ENCODE measurements around the gene SPDYE11.
A peak's percentile ranks its signal among the peaks of the same experiment; 100 is the strongest.
"Not testable (repeated sequence)": the region's sequence is repeated elsewhere in the genome, so short reads cannot be mapped to it uniquely, and the experiment has no call there.

SPDYE11 gene

GRCh38 chr7:73057811-73058210 is at the start of gene SPDYE11:
Gene SPDYE11, minus strand, starts transcription at chr7:73057911. Its CDS starts 1,800 bp downstream, at chr7:73056111.
- not testable (repeated sequence) for H3K4me3 ChIP-seq (ENCODE audit: low read length)

GRCh38 chr7:73085938-73086337 is 28.2 kb upstream of the SPDYE11 start, which contains the start of gene SPDYE9:
Gene SPDYE9, minus strand, starts transcription at chr7:73086038. Its CDS starts 1,800 bp downstream, at chr7:73084238.
- not testable (repeated sequence) for H3K4me3 ChIP-seq (ENCODE audit: low read length)

DNA sequence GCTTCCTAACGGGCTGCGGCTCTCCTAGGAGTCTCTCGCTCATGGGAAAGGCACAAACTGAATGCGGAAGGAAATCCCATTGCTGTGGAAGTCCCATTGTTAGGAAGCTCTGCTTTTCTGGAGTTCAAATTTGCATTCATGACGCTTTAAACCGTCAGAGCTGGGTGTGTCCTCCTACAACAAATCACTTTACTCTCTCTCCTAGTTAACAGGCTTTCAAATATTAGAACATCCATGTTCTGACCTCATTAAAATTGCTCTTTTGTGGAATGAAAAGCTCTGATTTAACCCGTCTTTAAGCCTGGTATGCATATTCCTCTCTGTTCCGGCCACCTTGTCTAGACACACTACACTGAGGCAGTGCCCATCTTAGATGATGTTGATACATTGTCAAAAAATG is 28.0 kb downstream of the SPDYE11 start, which contains the start of gene SPDYE8:
Gene SPDYE8, minus strand, starts transcription at position 101 of the 400 bp plus-strand sequence. CDS start 1,800 bp downstream, outside the sequence.
- H3K4me3 ChIP-seq (ENCODE audit: low read length): not testable (repeated sequence)

DNA sequence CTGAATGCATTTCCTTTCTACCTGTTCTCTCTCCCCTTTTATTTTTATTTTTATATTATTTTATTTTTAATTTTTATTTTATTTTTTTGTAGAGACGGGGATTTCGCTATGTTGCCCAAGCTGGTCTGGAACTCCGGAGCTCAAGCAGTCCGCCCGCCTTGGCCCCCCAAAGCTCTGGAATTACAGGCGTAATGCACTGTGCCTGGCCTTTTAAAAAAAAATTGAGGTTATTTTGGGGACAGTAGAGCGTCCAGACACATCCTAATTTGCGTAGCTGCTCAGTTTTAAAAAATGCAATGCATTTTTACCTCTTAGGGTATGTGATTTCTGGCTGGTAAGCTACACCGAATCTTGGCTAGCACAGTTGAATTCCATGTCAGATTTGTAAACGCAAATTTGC is 51.2 kb downstream of the SPDYE11 start:
- peak overlapping the region; percentile 69 for H3K4me3 ChIP-seq (ENCODE audit: low read length)

- H3K4me3 ChIP-seq (ENCODE audit: low read length): peak overlapping the region; percentile 51; the same call in 1 of the 2 replicates
Observed at GRCh38 chr7:73005693-73006447, 51.8 kb downstream of the SPDYE11 start.

GRCh38 chr7:73005356-73005692 is 52.4 kb downstream of the SPDYE11 start:
- H3K4me3 ChIP-seq (ENCODE audit: low read length): peak overlapping the region; percentile 51; the same call in 1 of the 2 replicates

DNA sequence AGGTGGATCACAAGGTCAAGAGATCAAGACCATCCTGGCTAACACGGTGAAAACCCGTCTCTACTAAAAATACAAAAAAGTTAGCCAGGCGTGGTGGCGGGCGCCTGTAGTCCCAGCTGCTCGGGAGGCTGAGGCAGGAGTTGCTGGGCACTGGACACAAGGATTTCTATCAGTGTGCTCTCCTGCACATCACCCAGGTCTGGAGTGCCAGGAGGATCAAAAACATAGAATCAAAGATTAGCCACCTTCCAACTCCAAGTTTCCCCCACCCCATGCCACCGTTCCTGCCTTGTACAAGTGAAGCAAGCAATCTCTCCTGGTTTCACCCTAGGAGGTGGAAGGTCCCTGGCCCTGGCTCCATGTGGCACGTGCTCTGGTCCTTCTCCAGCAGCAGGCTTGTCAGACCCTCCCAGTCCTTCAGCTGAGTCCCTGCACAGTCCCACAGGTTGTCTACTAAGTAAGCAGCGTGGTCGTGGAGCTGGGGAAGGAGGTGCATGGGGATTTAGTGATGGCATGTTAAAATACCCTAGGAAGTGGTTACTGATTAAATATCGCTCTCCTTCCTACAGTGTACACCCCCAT is 59.7 kb downstream of the SPDYE11 start:
- H3K4me3 ChIP-seq (ENCODE audit: low read length): not testable (repeated sequence)
